Activated T-cell treated with anti-CD3 and anti-CD28 coated beads, Interleukin-2, amount 50 U/mL, for 72 hours (primary cell): ENCODE measurements around the gene RGS7BP. TPM values are rescaled to one million over a fixed set of nuclear protein-coding genes. Genes with fewer than 3 reads are reported as not detected.

Experiments used
- ATAC-seq, 2 donors: fragments of 150-1000 bp; cut with Tn5 transposase; replicated peaks in 1 of 2; 2 replicates each; pipeline ENCODE4 v1.10.0; 2021; ENCODE audit warnings: moderate library complexity in 2 of 2, mild to moderate bottlenecking in 1 of 2
- DNase-seq, 2 donors: peaks; one replicate each; pipeline ENCODE4 v3.0.0; 2021 to 2022; ENCODE audit warnings: mixed read lengths in 1 of 2
- H3K27ac Mint-ChIP-seq: one replicate; pipeline ENCODE4 v1.8.0; 2022; ENCODE audit warnings: mild to moderate bottlenecking, moderate library complexity, mixed read lengths
- H3K27me3 Mint-ChIP-seq: one replicate; pipeline ENCODE4 v1.8.0; 2022; ENCODE audit warnings: low read depth, mixed read lengths
- H3K36me3 Mint-ChIP-seq, 2 donors: one replicate each; pipeline ENCODE4 v1.8.0; 2022; ENCODE audit warnings: mixed read lengths in 2 of 2, mild to moderate bottlenecking in 1 of 2; ENCODE audit not compliant: insufficient read depth in 2 of 2
- H3K4me1 Mint-ChIP-seq: one replicate; pipeline ENCODE4 v1.8.0; 2022; ENCODE audit warnings: low read depth, mixed read lengths
- H3K4me3 Mint-ChIP-seq, 2 donors: one replicate each; pipeline ENCODE4 v1.8.0; 2022; ENCODE audit warnings: mild to moderate bottlenecking in 2 of 2, mixed read lengths in 2 of 2, moderate library complexity in 2 of 2
- H3K9me3 Mint-ChIP-seq, 2 donors: one replicate each; pipeline ENCODE4 v1.8.0; 2022; ENCODE audit warnings: mixed read lengths in 2 of 2
- total RNA-seq, 2 donors: library from RNA; stranded (reverse); gene quantifications; one replicate each; pipeline ENCODE4 v1.2.3, GENCODE V29; 2022

RGS7BP gene
- total RNA-seq, 2 donors from 2014 or later = not detected

DNA sequence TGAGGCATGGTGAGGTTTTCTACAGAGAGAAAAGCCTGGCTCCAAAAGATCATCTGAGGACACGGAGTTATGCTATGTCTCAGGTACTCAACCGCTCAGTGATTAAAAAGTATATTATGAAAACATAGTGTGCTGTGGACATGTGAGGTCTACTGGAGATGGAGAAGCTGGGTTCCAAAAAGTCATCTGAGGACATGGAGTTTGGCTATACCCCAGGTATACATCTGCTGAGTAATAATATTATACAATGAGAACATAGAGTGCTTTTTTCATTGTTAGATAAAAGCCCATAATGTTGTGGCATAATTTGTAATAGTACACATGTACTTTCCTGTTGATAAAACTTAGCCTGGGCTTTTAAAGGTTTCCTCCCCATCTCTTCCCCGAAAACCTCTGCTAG lies 113.8 kb downstream of the RGS7BP start:
- DNase-seq (no peak), ATAC-seq (no peak)
- Mint-ChIP-seq H3K4me1 (no peaks in the 10 kb centered on the region), H3K36me3 (no peaks in the 10 kb centered on the region), H3K27ac (no peak overlapping the region), H3K4me3 (no peak overlapping the region), H3K9me3 (no peaks in the 10 kb centered on the region), H3K27me3 (peaks cover 38% of the 10 kb centered on the region)

DNA sequence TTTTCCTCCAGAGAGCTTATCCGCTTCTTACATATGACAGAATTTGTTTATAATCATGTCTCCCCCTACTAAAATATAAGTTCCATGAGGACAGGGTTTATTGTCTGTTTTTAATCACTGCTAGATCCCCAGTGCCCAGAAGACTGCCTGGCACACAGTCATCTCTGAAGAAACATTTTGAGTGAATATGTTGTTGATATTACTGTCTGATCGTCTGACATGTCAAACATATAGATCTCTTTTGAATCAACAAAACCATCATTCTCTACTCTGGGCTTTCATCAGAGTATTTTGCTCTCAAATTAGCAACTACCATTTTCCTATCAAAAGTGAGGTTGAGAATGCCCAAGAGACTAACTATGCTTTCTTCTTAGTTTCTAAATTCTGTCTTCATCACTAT lies 117.2 kb downstream of the RGS7BP start:
- Mint-ChIP-seq H3K4me3 (no peak overlapping the region), H3K27ac (no peak overlapping the region), H3K9me3 (no peaks in the 10 kb centered on the region), H3K27me3 (peaks cover 45% of the 10 kb centered on the region), H3K36me3 (no peaks in the 10 kb centered on the region), H3K4me1 (no peaks in the 10 kb centered on the region)
- DNase-seq = no peak
- peak in 1 of 2 donors; percentile 59 for ATAC-seq

DNA sequence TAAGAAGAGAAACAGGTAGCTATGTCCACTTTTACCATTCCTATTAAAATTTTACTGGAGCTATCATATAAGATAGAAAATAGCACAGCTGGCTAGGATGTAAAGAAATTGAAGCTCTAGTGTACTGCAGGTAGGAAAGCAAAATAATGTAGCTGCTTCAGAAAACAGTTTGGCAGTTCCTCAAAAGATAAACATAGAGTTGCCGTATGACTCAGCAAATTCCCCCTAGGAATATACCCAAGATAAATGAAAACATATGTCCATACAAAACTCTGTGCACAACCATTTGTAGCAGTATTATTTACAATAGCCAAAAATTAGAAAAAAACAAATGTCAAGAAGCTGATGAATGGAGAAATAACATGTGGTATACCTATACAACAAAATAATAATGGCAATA lies 119.9 kb downstream of the RGS7BP start:
- no peak for DNase-seq
- H3K4me3 Mint-ChIP-seq = no peak overlapping the region
- no peaks in the 10 kb centered on the region for H3K4me1 Mint-ChIP-seq
- no peak overlapping the region for H3K27ac Mint-ChIP-seq
- H3K27me3 Mint-ChIP-seq = peaks cover 45% of the 10 kb centered on the region
- ATAC-seq = no peak
- H3K36me3 Mint-ChIP-seq = no peaks in the 10 kb centered on the region
- H3K9me3 Mint-ChIP-seq = no peaks in the 10 kb centered on the region

DNA sequence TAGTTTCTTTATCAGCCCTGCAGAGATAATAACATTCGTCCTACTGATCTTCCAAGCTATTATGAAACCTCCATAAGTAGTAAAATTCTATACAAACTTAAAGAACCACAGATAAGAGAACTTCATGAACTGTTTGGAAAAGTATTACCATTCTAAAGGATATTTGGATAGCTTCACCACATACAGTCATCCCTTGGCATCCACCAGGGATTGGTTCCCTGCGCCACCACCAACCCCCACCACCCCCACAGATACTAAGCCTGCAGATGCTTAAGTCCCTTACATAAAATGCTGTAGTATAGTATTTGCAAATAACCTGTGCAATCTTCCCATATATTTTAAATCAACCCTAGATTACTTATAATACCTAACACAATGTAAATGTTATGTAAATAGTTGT lies 123.1 kb downstream of the RGS7BP start:
- Mint-ChIP-seq H3K4me3 (no peak overlapping the region), H3K4me1 (no peaks in the 10 kb centered on the region), H3K27me3 (peaks cover 21% of the 10 kb centered on the region), H3K36me3 (no peaks in the 10 kb centered on the region), H3K9me3 (no peaks in the 10 kb centered on the region), H3K27ac (no peak overlapping the region)
- no peak for ATAC-seq
- no peak for DNase-seq

DNA sequence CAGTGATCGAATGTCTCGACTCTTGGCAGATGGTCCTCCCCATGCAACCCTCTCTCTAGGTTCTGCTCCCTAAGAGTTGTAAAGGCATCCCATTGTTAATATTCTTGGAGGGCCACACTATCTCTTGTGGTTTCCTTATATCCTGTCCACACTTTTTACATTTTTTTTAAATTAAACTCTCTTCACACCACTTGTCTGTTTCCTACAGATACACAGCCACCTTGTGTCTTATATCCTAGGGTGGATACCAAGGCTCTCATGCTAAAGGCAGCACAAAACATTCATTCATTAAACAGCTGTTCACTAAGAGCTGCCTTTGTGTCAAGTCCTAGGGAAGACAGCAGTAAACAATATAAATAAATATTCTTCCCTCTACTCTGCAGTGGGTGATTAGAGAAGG lies 124.0 kb downstream of the RGS7BP start:
- ATAC-seq = no peak
- Mint-ChIP-seq H3K27ac (no peak overlapping the region), H3K4me1 (no peaks in the 10 kb centered on the region), H3K36me3 (no peaks in the 10 kb centered on the region), H3K9me3 (no peaks in the 10 kb centered on the region), H3K27me3 (peaks cover 13% of the 10 kb centered on the region), H3K4me3 (no peak overlapping the region)
- DNase-seq = no peak

DNA sequence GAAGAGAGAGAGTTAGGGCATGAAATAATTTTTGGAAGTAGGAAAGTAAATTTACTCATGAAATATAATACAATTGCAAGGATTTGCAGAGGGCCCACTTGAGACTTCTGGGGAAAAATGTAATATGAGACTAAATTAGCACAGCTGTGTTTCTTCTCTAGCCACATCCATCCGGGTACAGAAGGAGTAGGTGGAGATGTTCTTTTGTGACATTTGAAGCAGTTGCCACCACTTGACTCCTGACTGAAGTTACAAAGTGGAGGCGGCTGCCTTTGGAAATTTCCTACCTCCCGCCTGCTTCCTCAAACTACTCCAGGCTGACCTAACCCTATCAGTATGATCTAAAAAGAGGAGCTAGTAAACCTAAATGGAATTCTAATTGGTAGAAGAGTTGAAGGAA lies 126.4 kb downstream of the RGS7BP start:
- H3K27me3 Mint-ChIP-seq = peaks cover 14% of the 10 kb centered on the region
- ATAC-seq = no peak
- peaks cover 5% of the 10 kb centered on the region for H3K4me1 Mint-ChIP-seq

DNA sequence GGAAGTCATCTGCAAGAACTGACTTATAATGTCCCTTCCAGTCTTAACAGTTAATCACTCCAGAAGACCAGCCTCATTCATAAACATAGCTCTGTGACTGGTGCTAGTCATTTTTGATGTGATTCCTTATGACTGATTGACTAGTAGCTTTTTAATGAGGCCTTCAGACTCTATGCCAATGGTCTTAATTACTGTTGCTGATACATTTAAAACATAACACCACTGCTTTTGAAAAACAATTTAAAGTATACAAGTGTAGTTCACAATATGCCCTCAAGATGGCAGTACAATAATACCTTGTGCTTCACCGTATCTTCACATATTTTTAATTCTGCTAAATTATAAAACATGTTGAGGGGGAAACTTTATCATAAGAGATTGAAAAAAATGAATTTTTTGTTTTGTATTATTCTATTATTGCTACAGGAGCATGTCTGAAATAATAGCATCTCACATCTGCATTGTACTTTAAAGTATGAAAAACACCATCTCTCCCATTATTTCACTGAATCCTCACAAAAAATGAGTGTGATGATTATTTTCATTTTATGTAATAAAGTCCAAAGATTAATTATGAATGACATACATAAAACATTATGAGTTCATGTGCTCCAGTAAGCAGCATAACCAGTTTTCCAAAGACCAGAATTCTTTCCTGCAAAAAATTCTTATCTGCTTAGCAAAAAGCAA lies 129.3 kb downstream of the RGS7BP start:
- Mint-ChIP-seq H3K4me1 (peaks cover 11% of the 10 kb centered on the region), H3K9me3 (no peaks in the 10 kb centered on the region), H3K36me3 (no peaks in the 10 kb centered on the region), H3K27me3 (peaks cover 32% of the 10 kb centered on the region), H3K4me3 (no peak overlapping the region), H3K27ac (no peak overlapping the region)
- ATAC-seq = peak in 1 of 2 donors; percentile 25
- DNase-seq = no peak

More for the DNA sequence above, 126.4 kb downstream of the RGS7BP start:
- DNase-seq = no peak
- no peaks in the 10 kb centered on the region for H3K36me3 Mint-ChIP-seq
- H3K4me3 Mint-ChIP-seq = no peak overlapping the region
- H3K9me3 Mint-ChIP-seq = no peaks in the 10 kb centered on the region
- H3K27ac Mint-ChIP-seq = no peak overlapping the region

DNA sequence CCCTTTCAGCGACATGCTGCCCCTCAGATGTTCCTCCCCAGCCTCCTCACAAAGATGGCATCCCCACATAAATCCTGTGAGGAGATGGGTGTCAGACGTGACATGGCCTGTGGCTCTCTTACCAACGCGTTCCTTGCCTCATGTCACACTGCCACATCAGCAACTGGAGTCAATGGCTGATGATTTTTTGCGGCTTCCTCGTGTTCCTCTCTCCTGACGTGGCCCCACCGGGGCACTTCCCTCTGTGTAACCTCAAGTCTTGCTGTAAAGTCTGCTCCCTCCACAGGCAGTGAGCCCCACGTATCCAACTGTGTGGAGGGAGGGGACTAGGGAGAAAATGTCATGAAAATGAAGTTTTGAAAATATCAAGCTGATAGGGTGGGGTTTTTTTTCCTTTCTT lies 131.3 kb downstream of the RGS7BP start:
- peak in 1 of 2 donors; percentile 56 for ATAC-seq
- no peak overlapping the region for H3K27ac Mint-ChIP-seq

DNA sequence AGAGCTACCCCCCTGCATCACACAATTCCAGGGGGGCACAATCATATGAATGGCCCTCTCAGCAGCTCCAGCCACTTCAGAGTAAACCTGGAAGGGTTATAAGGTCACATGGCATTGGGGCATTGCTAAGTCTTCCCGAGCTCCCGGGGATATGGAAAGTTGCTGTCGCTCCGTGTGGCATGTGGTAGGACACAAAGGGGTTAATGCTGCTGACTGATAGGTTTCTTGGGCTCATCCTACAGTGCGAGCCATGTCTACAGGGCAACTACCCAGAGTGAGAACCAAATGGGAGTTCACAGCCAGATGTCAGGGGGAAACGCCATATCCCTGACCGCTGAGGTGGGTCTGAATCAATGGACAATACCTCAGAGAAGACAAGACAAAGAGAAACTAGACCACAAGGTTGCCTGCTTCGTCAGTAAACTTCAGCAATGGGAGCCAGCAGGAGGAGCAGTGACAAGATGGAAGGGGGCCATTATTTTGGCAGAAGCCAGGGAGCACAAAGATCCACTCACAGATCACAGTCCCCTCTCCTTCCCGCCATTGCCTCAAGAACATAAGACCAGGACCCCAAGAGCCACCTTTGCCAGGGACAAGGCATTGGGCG lies 132.1 kb downstream of the RGS7BP start:
- H3K9me3 Mint-ChIP-seq = no peaks in the 10 kb centered on the region
- H3K4me3 Mint-ChIP-seq = no peak overlapping the region
- ATAC-seq = no peak
- peaks cover 11% of the 10 kb centered on the region for H3K4me1 Mint-ChIP-seq
- DNase-seq = no peak
- no peak overlapping the region for H3K27ac Mint-ChIP-seq
- H3K27me3 Mint-ChIP-seq = peaks cover 32% of the 10 kb centered on the region
- no peaks in the 10 kb centered on the region for H3K36me3 Mint-ChIP-seq

More for the DNA sequence above, 131.3 kb downstream of the RGS7BP start:
- peak in 1 of 2 donors; percentile 4 for DNase-seq
- Mint-ChIP-seq H3K4me3 (peak overlapping the region; percentile 34 to 38), H3K27me3 (peaks cover 32% of the 10 kb centered on the region), H3K4me1 (peaks cover 11% of the 10 kb centered on the region), H3K36me3 (no peaks in the 10 kb centered on the region), H3K9me3 (no peaks in the 10 kb centered on the region)

DNA sequence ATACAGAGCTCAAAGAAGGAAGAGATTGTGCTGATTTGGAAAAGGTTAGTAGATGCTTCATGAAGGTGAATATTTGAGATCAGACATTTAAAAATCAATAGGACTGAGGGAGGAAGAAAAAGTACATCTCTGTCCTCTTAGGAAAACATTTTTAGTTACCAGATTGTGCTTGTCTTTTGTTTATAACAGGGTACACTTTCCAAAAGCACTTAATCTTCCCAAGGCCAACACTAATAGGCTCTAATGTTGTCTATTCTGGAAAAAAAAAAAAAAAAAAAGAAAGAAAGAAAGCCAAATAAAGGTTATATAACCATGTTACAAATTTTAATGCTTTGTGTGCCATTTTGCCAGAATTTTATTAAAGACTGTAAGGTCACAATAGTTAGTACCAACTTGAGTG lies 139.0 kb downstream of the RGS7BP start:
- Mint-ChIP-seq H3K27ac (no peak overlapping the region), H3K36me3 (no peaks in the 10 kb centered on the region), H3K4me1 (no peaks in the 10 kb centered on the region), H3K9me3 (no peaks in the 10 kb centered on the region), H3K4me3 (no peak overlapping the region), H3K27me3 (peaks cover under 1% of the 10 kb centered on the region)
- ATAC-seq (no peak), DNase-seq (no peak)

DNA sequence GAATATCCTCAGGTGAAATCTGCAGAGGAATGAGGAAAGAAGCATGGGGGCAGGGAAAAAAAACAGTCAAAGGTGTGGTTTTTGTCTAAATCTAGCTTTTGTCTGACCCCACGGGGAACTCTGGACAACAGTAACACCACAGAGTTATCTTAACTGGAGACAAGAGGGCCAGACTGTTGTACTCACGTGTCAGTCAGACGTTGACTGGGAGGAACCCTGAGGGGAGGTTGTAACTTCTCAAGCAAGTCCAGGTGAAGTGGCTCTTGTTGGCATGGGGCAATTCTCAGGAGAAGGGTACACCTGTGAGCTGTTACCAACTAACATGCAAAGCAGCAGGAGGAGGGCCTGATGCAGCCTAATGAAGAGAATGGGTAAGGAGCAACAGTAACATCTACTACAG lies 140.4 kb downstream of the RGS7BP start:
- no peak for DNase-seq
- H3K4me1 Mint-ChIP-seq = no peaks in the 10 kb centered on the region
- ATAC-seq = no peak
- no peak overlapping the region for H3K4me3 Mint-ChIP-seq
- H3K36me3 Mint-ChIP-seq = no peaks in the 10 kb centered on the region
- no peaks in the 10 kb centered on the region for H3K9me3 Mint-ChIP-seq
- no peak overlapping the region for H3K27ac Mint-ChIP-seq
- no peaks in the 10 kb centered on the region for H3K27me3 Mint-ChIP-seq

DNA sequence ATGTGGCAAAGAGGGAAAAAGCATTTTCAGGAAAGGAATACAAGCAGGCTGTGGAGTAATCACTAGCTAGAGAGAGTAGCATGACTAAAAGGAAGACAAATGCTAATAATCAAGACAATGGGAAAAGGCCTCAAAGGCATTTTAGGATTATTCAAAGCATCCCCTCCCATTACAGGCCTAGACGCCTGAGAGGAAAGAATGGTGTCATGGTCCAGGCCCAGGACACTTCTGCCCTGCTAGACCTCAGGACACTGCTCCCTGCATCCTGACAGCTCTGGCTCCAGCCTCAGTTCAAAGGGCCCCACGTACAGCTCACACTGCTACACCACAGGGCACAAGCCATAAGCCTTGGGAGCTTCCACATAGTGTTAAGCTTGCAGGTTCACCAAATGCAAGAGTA lies 143.7 kb downstream of the RGS7BP start:
- H3K27ac Mint-ChIP-seq = no peak overlapping the region
- H3K27me3 Mint-ChIP-seq = no peaks in the 10 kb centered on the region
- no peak overlapping the region for H3K4me3 Mint-ChIP-seq
- ATAC-seq (no peak), DNase-seq (no peak)
- no peaks in the 10 kb centered on the region for H3K36me3 Mint-ChIP-seq
- peaks cover 0 to 4% of the 10 kb centered on the region in 2 donors for H3K9me3 Mint-ChIP-seq
- no peaks in the 10 kb centered on the region for H3K4me1 Mint-ChIP-seq

DNA sequence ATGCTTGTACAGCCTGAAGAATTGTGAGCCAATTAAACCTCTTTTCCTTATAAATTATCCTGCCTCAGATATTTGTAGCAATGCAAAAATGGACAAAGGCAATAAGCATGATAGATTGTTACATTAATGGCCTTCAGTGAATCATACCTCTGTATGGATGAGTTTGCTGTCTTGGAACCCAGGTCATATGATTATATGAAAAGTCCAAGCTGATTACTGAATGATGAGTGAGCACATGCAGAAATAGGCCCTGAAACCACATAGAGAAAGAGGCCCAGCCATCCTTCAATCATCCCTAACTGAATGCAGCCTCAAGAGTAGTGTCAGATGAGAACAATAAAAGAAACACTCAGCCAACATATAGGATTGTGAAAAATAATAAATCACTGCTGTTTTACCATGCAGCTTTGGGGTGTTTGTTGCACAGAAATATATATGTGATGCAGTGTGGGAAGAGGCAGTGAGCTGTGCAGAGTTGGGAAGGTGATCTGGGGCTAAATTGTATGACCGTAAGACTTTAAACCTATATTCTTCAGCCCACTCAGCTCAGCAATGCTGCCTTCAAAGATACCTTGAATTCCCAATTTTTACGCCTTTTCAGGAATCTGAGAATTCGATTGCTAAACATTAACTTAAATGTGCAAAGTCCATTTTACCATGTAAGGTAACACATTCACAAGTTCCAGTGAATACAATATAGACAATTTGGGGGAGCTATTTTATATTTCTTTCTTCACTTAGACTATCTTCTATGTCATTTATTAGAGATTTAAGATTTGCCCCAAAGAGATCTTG lies 148.1 kb downstream of the RGS7BP start:
- no peak overlapping the region for H3K27ac Mint-ChIP-seq
- H3K27me3 Mint-ChIP-seq = no peaks in the 10 kb centered on the region
- H3K9me3 Mint-ChIP-seq = peaks cover 1 to 8% of the 10 kb centered on the region in 2 donors
- ATAC-seq (no peak), DNase-seq (no peak)
- H3K36me3 Mint-ChIP-seq = peaks cover 0 to 2% of the 10 kb centered on the region in 2 donors
- H3K4me1 Mint-ChIP-seq = no peaks in the 10 kb centered on the region
- no peak overlapping the region for H3K4me3 Mint-ChIP-seq
